ENCODE results near the gene CDC42EP4.
A peak's percentile ranks its signal among the peaks of the same experiment; 100 is the strongest.
"Not testable (repeated sequence)": the region's sequence is repeated elsewhere in the genome, so short reads cannot be mapped to it uniquely, and the experiment has no call there.

CDC42EP4 gene

GRCh38 chr17:73343168-73343634 is 31.4 kb upstream of the CDC42EP4 start:
- DNase-seq (ENCODE audit: low read depth), result peak; percentile 52

GRCh38 chr17:73342541-73343167 is 30.9 kb upstream of the CDC42EP4 start:
- DNase-seq (ENCODE audit: low read depth), result no peak

- no peak for DNase-seq (ENCODE audit: low read depth)
These were observed 30.3 kb upstream of the CDC42EP4 start for GRCh38 chr17:73342050-73342522.

GRCh38 chr17:73341350-73342049 is 29.7 kb upstream of the CDC42EP4 start:
- no peak for DNase-seq (ENCODE audit: low read depth)

- peak; percentile 92 for DNase-seq (ENCODE audit: low read depth)
These were observed 28.3 kb upstream of the CDC42EP4 start for GRCh38 chr17:73340093-73340596.

GRCh38 chr17:73338566-73339197 is 26.9 kb upstream of the CDC42EP4 start:
- DNase-seq (ENCODE audit: low read depth), result no peak

GRCh38 chr17:73338050-73338521 is 26.3 kb upstream of the CDC42EP4 start:
- peak; percentile 57 for DNase-seq (ENCODE audit: low read depth)

- no peak for DNase-seq (ENCODE audit: low read depth)
These were observed 25.5 kb upstream of the CDC42EP4 start for GRCh38 chr17:73337330-73337710.

GRCh38 chr17:73336408-73337329 is 24.9 kb upstream of the CDC42EP4 start:
- no peak for DNase-seq (ENCODE audit: low read depth)

- no peak for DNase-seq (ENCODE audit: low read depth)
These were observed 24.0 kb upstream of the CDC42EP4 start for GRCh38 chr17:73335591-73336407.

- no peak for DNase-seq (ENCODE audit: low read depth)
These were observed 23.1 kb upstream of the CDC42EP4 start for GRCh38 chr17:73334771-73335513.

GRCh38 chr17:73333445-73333844 is 21.6 kb upstream of the CDC42EP4 start:
- not testable (repeated sequence) for DNase-seq (ENCODE audit: low read depth)

- DNase-seq (ENCODE audit: low read depth), result no peak
These were observed 19.3 kb upstream of the CDC42EP4 start for GRCh38 chr17:73331060-73331459.

- no peak for DNase-seq (ENCODE audit: low read depth)
These were observed 15.9 kb upstream of the CDC42EP4 start for GRCh38 chr17:73327676-73328075.

GRCh38 chr17:73325527-73325842 is 13.7 kb upstream of the CDC42EP4 start:
- DNase-seq (ENCODE audit: low read depth), result peak; percentile 87

- DNase-seq (ENCODE audit: low read depth), result no peak
These were observed 13.1 kb upstream of the CDC42EP4 start for GRCh38 chr17:73324711-73325526.

GRCh38 chr17:73324160-73324475 is 12.3 kb upstream of the CDC42EP4 start:
- no peak for DNase-seq (ENCODE audit: low read depth)

- no peak for DNase-seq (ENCODE audit: low read depth)
These were observed 11.8 kb upstream of the CDC42EP4 start for GRCh38 chr17:73323409-73324159.

Data from stromal cell of bone marrow (primary cell).